Astrocyte (in vitro differentiated cells and primary cell): ENCODE results near the gene CTNNA3. TPM values are rescaled to one million over a fixed set of nuclear protein-coding genes. Genes with fewer than 3 reads are reported as not detected.

Experiments
- DNase-seq: peaks from one replicate; pipeline ENCODE4 v3.0.0-alpha.2; 2010; ENCODE audit warnings: low read depth
- FAIRE-seq: peaks from 2 replicates; lab custom pipeline; 2011; peaks lifted over from hg19 to GRCh38; lab: Jason Lieb, UNC
- H2AFZ ChIP-seq: 2 replicates; pipeline ENCODE4 v1.6.0; 2012; ENCODE audit warnings: low read depth, low read length, inconsistent platforms
- H3K27ac ChIP-seq: 2 replicates; pipeline ENCODE4 v1.5.1; 2011; ENCODE audit warnings: low read depth, low read length, inconsistent platforms
- H3K27me3 ChIP-seq: 2 replicates; pipeline ENCODE4 v1.6.0; 2011; ENCODE audit warnings: low read length, inconsistent platforms; ENCODE audit not compliant: insufficient read depth
- H3K36me3 ChIP-seq: 2 replicates; pipeline ENCODE4 v1.5.1; 2011; ENCODE audit warnings: low read length, inconsistent platforms; ENCODE audit not compliant: insufficient read depth
- H3K4me1 ChIP-seq: 2 replicates; pipeline ENCODE4 v1.5.1; 2011; ENCODE audit warnings: low read length, inconsistent platforms; ENCODE audit not compliant: insufficient read depth
- H3K4me2 ChIP-seq: 2 replicates; pipeline ENCODE4 v1.6.0; 2012; ENCODE audit warnings: low read length, inconsistent platforms
- H3K4me3 ChIP-seq: 2 replicates; pipeline ENCODE4 v1.5.1; 2011; ENCODE audit warnings: low read depth, mild to moderate bottlenecking, low read length, inconsistent platforms; ENCODE audit not compliant: insufficient read depth
- H3K79me2 ChIP-seq: 2 replicates; pipeline ENCODE4 v1.6.0; 2012; ENCODE audit warnings: mild to moderate bottlenecking, low read length, inconsistent platforms; ENCODE audit not compliant: insufficient read depth
- H3K9ac ChIP-seq: 2 replicates; pipeline ENCODE4 v1.6.0; 2012; ENCODE audit warnings: mild to moderate bottlenecking, low read length, inconsistent platforms
- H3K9me3 ChIP-seq: 2 replicates; pipeline ENCODE4 v1.5.1; 2012; ENCODE audit warnings: low read depth, mild to moderate bottlenecking, low read length, inconsistent platforms; ENCODE audit not compliant: insufficient read depth
- H4K20me1 ChIP-seq: 2 replicates; pipeline ENCODE4 v1.6.0; 2012; ENCODE audit warnings: low read length, inconsistent platforms; ENCODE audit not compliant: insufficient read depth
- H3K27ac Mint-ChIP-seq: one replicate; pipeline ENCODE4 v1.8.0; 2021; ENCODE audit warnings: mild to moderate bottlenecking, mixed read lengths; ENCODE audit not compliant: unreplicated experiment
- H3K27me3 Mint-ChIP-seq: one replicate; pipeline ENCODE4 v1.8.0; 2021; ENCODE audit warnings: low read depth, mixed read lengths; ENCODE audit not compliant: unreplicated experiment
- H3K36me3 Mint-ChIP-seq: one replicate; pipeline ENCODE4 v1.8.0; 2021; ENCODE audit warnings: low read depth, mixed read lengths; ENCODE audit not compliant: unreplicated experiment
- H3K4me1 Mint-ChIP-seq: one replicate; pipeline ENCODE4 v1.8.0; 2021; ENCODE audit warnings: low read depth, mixed read lengths; ENCODE audit not compliant: unreplicated experiment
- H3K4me3 Mint-ChIP-seq: one replicate; pipeline ENCODE4 v1.8.0; 2021; ENCODE audit warnings: mild to moderate bottlenecking, moderate library complexity, mixed read lengths; ENCODE audit not compliant: unreplicated experiment
- H3K9me3 Mint-ChIP-seq: one replicate; pipeline ENCODE4 v1.8.0; 2021; ENCODE audit warnings: mild to moderate bottlenecking, mixed read lengths; ENCODE audit not compliant: unreplicated experiment
- EZH2 ChIP-seq: IDR thresholded peaks from 2 replicates; pipeline ENCODE4 v1.6.1; 2012; ENCODE audit warnings: mild to moderate bottlenecking, low read length, inconsistent platforms; ENCODE audit not compliant: insufficient read depth
- total RNA-seq: library from RNA; stranded (reverse); gene quantifications from 2 replicates; pipeline ENCODE4 v1.2.1, GENCODE V29; 2021
- TF ChIP-seq, protein P1 (sequence below): IDR thresholded peaks from 2 replicates; pipeline ENCODE4 v1.5.1; 2011; ENCODE audit warnings: low read depth, mild to moderate bottlenecking, inconsistent platforms, low read length, moderate library complexity; ENCODE audit not compliant: insufficient read depth

CTNNA3 gene
- total RNA-seq, 1 donor from 2014 or later = 0.73 TPM

DNA sequence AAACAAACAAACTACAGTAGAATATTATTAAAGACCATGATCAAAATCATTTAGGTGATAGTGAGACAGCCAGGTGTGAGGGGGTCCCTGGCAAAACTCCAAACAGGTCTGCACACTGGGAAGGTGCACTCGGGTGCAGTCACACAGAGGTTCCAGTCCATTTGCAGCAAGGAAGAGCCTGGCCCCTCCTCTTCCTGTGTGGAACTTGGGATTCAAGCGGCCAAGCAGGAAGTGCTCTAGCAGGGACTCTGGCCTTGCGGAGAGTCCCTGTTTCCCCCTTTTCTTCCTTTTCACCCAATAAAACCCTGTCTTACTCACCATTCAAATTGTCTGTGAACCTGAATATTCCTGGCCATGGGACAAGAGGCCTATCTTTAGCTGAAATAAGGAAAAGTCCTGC is 588.3 kb downstream of the CTNNA3 start:
- no peaks in the 10 kb centered on the region for H3K9me3 ChIP-seq
- H3K4me3 ChIP-seq = no peak overlapping the region
- Mint-ChIP-seq H3K27me3 (no peaks in the 10 kb centered on the region), H3K36me3 (no peaks in the 10 kb centered on the region), H3K4me1 (no peaks in the 10 kb centered on the region), H3K27ac (no peak overlapping the region), H3K4me3 (no peak overlapping the region), H3K9me3 (no peaks in the 10 kb centered on the region)
- FAIRE-seq = no peak
- no peaks in the 10 kb centered on the region for H3K4me1 ChIP-seq
- H3K9ac ChIP-seq = no peak overlapping the region
- no peak for DNase-seq
- no peaks in the 10 kb centered on the region for H3K79me2 ChIP-seq
- no peak overlapping the region for H3K4me2 ChIP-seq
- no peak overlapping the region for H3K27ac ChIP-seq
- H3K36me3 ChIP-seq = no peaks in the 10 kb centered on the region
- H3K27me3 ChIP-seq = no peaks in the 10 kb centered on the region
- H4K20me1 ChIP-seq = no peaks in the 10 kb centered on the region
- no peak overlapping the region for H2AFZ ChIP-seq
- TF ChIP-seq, protein P1, sequence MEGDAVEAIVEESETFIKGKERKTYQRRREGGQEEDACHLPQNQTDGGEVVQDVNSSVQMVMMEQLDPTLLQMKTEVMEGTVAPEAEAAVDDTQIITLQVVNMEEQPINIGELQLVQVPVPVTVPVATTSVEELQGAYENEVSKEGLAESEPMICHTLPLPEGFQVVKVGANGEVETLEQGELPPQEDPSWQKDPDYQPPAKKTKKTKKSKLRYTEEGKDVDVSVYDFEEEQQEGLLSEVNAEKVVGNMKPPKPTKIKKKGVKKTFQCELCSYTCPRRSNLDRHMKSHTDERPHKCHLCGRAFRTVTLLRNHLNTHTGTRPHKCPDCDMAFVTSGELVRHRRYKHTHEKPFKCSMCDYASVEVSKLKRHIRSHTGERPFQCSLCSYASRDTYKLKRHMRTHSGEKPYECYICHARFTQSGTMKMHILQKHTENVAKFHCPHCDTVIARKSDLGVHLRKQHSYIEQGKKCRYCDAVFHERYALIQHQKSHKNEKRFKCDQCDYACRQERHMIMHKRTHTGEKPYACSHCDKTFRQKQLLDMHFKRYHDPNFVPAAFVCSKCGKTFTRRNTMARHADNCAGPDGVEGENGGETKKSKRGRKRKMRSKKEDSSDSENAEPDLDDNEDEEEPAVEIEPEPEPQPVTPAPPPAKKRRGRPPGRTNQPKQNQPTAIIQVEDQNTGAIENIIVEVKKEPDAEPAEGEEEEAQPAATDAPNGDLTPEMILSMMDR = no peak
- TF ChIP-seq EZH2 = no peak

DNA sequence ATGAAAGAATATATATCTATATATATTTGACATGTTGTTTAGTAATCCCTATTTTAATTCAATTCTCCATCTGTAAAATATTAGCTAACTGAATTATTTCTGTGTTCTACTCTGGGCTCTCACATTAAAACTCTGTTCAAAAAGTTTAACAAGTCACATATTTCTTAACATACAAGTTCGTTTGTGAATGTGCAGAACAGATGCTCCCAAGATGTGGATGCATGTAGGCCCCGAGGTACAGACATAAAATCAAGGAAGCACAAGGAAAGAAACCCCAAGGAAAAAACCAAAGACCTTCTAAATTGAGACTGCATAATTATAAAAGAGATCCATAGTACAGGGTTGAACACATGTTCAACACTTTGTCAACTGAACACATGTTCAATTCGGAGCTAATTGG is 595.0 kb downstream of the CTNNA3 start:
- no peak for DNase-seq
- Mint-ChIP-seq H3K27ac (no peak overlapping the region), H3K27me3 (no peaks in the 10 kb centered on the region), H3K9me3 (no peaks in the 10 kb centered on the region), H3K4me3 (no peak overlapping the region), H3K4me1 (peaks cover 2% of the 10 kb centered on the region), H3K36me3 (no peaks in the 10 kb centered on the region)
- Histone ChIP-seq H3K27me3 (no peaks in the 10 kb centered on the region), H4K20me1 (no peaks in the 10 kb centered on the region), H3K4me2 (no peak overlapping the region), H2AFZ (no peak overlapping the region), H3K27ac (no peak overlapping the region), H3K79me2 (no peaks in the 10 kb centered on the region), H3K9me3 (no peaks in the 10 kb centered on the region), H3K4me1 (no peaks in the 10 kb centered on the region), H3K36me3 (no peaks in the 10 kb centered on the region), H3K9ac (no peak overlapping the region), H3K4me3 (no peak overlapping the region)
- TF ChIP-seq EZH2 = no peak
- TF ChIP-seq, protein P1 = no peak
- no peak for FAIRE-seq

DNA sequence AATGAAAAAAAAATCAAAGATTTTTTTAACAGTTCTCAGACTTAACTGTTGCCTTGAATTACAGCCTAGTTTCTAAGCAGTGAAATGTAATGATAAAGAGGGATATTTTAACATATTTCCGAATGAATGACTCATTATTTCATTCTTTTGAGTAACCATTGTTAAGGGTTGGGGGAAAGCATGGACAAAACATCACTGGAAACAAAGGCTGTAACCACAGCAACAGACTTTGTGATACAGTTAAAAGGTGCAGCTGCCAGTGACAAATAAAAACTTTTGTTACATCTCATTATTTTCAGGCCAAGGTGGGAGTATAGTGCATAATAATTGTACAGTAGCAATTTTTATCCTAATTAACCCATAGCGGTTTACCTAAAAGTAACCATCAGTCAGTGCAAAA is 597.5 kb downstream of the CTNNA3 start:
- Histone ChIP-seq H3K4me2 (no peak overlapping the region), H3K79me2 (no peaks in the 10 kb centered on the region), H3K9ac (no peak overlapping the region), H3K36me3 (no peaks in the 10 kb centered on the region), H4K20me1 (no peaks in the 10 kb centered on the region), H3K4me1 (no peaks in the 10 kb centered on the region), H3K9me3 (no peaks in the 10 kb centered on the region), H3K4me3 (no peak overlapping the region), H3K27me3 (no peaks in the 10 kb centered on the region), H3K27ac (no peak overlapping the region), H2AFZ (peak overlapping the region; percentile 5)
- no peak for TF ChIP-seq EZH2
- TF ChIP-seq, protein P1 = no peak
- H3K27ac Mint-ChIP-seq = no peak overlapping the region
- H3K36me3 Mint-ChIP-seq = no peaks in the 10 kb centered on the region
- peaks cover 2% of the 10 kb centered on the region for H3K4me1 Mint-ChIP-seq
- DNase-seq (peak; percentile 20), FAIRE-seq (no peak)
- no peaks in the 10 kb centered on the region for H3K9me3 Mint-ChIP-seq
- no peaks in the 10 kb centered on the region for H3K27me3 Mint-ChIP-seq
- H3K4me3 Mint-ChIP-seq = no peak overlapping the region
